ENCODE results near the gene KDM1B.
"Not testable (repeated sequence)": the region's sequence is repeated elsewhere in the genome, so short reads cannot be mapped to it uniquely, and the experiment has no call there.

The KDM1B gene

DNA sequence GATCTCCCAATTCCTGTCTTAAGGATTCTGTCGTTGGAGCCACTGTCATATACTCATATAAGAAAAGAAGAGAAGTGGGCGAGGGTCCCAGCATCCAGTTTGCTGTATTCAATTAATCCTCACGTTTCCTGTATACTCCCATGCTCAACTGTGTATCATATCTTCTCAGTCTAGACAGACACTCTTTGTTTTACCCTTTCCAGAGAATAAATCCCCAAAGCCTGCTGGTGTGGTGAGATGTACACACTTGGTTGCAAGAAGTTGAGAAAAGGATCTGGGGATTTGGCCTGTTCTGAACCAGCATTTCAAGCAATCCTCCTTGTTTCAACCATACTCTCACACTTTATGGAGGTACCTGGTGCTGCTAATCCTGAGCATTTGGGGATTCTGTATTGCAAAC lies 3.4 kb upstream of the KDM1B start:
- DNase-seq (ENCODE audit: low read depth, low spot score), result no peak

DNA sequence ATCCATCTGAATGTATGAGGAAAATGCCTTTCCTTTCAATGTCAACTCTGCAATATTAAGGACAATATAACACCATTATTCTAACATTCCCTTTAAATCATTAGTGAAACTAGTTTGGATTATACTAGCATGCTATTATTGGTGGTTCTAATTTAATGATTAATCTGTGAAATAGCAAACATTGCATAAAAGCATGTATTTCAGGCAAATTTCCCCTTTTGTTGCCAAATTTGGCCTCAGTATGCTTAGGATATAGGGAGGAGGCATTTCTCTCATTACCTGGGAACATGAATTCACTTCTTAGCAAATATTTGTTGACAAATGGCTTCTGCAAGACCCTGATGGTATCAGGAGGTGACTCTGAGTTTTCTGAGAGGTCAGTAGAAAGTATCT lies 1.9 kb upstream of the KDM1B start:
- DNase-seq (ENCODE audit: low read depth, low spot score), result no peak

DNA sequence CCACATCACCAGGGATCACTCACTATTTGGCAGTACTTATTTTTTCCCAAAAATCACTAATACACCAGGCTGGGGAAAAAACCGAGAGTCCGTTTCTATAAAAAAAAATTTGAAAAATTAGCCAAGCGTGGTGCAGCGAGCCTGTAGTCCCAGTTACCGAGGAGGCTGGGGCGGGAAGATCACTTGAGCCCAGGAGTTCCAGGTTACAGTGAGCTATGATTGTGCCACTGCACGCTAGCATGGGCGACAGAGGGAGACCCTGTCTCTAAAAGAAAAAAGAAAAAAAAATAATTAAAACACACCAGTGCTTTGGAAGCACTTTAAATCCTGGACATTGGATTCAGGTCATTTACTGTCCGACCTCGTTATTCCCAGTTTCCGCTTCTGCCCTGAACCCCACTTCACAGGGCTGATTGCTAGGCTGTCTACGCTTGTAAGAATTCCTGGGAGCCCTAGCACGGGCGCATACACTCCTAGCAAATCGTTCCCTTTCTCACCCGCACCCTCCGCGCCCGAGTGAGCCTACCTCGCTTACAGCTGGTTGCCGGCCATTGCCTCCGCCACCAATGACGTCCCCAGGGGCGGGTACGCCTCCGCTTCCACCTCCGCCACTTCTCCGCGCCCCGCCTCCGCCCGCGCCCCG lies 594 bp upstream of the KDM1B start, which contains the start of gene TPMT:
Gene TPMT (minus strand): TSS at position 571 of the 643 bp plus-strand sequence. CDS start 5,950 bp downstream, outside the sequence.
- no peak for DNase-seq (ENCODE audit: low read depth, low spot score)

DNA sequence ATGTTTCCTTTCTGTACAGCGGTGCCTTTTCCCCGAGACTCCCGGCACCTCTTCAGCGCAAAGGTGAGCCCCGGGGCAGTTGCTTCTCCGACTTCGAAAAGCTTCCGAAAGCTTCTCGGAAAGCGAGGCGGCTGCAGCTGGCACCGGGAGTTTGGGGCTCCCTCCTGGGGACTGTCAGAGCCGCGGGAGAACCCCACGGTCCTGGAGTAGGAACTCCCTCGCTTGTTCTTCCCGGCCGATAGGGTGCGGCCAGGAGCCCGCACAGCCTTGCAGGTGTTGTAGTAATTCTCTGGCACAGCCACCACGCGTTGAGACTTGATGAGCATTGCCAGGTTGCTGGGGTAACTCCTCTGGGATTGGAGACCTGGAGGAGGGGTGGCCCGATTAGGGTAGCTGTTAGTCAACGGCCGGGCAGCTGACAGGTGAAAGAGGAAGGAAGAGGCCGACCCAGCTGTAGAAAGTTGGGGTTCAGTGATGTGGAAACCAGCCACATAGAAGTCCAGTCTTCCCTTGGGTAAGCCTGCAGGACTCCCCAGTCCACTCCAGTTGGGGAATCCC lies 721 bp downstream of the KDM1B start:
- DNase-seq (ENCODE audit: low read depth, low spot score), result no peak

DNA sequence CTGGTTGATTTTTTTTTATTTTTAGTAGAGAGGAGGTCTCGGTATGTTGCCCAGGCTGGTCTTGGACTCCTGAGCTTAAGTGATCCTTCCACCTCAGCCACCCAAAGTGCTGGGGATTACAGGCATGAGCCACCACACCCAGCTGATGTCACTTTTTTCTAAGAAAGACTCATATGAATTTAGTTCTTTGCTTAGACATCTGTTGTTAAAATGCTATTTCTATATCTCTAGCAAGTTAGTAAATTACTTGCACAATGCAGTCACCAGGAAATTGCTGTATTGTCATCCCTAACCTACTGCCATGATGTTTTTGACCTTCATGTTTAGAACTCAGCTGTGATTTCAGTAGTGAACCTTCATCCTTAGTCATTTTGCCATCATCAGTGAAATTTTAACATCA lies 5.7 kb downstream of the KDM1B start:
- no peak for DNase-seq (ENCODE audit: low read depth, low spot score)

DNA sequence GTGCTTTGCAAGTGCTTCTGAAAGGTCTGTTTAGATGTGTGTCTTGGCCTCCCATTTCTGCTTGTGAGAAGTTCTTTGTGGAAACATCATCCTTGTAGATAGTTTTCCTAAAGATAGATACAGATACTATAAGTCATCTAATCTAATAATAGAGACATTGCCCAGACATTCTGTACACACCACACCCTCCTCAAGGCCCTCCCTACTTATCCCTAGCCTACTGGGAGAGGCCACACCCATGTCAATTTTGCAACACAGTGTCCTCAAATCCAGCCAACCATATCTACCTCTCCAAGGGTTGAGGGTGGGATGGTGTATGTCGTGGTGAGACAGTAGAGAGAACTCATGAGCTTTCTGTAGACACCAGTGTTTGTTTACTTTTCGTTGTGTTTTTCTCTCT lies 6.2 kb downstream of the KDM1B start:
- DNase-seq (ENCODE audit: low read depth, low spot score), result no peak

DNA sequence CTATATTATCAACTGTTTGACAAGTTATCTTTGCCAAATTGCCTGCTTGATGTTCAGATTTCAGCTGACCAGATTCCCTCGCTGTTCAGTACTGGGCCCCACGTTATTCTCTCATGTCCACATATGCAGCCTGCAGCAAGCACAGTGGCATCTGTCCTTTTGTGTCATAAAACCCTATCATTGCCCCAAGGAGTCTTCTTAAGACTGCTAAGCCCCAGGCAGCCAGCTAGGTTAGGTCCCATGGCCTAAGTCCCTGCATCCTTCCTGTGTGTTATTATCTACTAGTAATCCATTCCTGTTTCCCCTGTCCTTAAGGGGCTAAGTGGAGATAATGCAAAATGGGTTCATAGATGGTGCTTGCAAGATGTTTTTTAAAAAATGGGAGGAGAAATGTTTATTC lies 7.2 kb downstream of the KDM1B start:
- no peak for DNase-seq (ENCODE audit: low read depth, low spot score)

DNA sequence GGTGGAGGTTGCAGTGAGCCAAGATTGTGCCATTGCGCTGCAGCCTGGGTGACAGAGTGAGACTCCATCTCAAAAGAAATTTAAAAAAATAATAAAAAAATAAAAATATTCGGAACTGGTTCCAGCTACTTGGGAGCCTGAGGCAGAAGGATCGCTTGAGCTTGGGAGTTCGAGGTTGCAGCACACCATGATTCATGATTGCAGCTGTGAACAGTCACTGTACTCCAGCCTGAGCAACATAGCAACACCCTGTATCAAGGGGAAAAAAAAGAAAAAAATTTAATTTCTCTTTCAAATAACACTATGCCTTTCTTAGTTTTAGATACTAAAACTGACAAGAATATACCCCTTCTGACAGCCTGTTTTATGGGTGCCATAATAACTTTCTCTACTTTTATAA lies 10.5 kb downstream of the KDM1B start:
- no peak for DNase-seq (ENCODE audit: low read depth, low spot score)

DNA sequence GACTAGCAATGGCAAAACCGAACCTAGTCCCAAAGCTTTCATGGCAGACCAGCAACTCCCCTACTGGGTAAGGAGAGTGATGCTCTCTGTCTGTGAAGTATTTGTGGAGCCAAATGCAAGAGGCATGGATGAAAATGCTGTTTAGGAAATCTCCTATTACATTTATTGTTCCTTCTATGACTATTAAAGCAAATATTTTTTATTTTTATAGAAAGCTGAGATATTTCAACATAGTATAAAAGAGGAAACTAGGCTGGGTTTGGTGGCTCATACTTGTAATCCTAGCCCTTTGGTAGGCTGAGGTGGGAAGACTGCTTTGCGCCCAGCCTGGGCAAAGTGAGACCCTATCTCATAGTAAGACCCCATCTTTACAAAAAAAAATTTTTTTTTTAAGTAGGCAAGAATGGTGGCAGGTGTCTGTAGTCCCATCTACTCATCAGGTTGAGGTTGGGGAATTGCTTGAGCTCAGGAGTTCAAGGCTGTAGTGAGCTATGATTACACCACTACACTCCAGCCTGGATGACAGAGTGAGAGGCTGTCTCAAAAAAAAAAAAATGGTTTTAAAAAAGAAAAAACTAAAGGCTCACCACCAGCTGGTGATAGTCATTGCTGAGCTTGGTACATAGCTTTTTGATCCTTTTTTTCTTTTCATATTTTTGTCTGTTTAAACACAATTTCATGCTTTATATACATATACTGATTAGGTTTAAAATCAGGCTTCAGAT lies 11.3 kb downstream of the KDM1B start:
- DNase-seq (ENCODE audit: low read depth, low spot score), result no peak

DNA sequence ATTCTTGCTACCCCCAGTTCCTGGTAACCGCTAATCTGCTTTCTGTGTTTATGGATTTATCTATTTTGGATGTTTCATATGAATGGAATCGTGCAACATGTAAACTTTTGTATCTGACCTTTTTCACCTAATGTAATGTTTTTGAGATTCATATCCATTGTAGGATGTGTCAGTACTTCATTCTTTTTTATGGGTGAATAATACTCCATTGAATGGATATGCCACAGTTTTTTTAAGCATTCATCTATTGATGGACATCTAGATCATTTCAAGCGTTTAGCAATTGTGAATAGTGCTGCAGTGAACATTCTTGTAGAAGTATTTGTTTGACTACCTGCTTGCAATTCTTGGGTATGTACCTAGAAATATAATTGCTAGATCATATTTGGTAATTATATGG lies 13.0 kb downstream of the KDM1B start:
- DNase-seq (ENCODE audit: low read depth, low spot score), result no peak

DNA sequence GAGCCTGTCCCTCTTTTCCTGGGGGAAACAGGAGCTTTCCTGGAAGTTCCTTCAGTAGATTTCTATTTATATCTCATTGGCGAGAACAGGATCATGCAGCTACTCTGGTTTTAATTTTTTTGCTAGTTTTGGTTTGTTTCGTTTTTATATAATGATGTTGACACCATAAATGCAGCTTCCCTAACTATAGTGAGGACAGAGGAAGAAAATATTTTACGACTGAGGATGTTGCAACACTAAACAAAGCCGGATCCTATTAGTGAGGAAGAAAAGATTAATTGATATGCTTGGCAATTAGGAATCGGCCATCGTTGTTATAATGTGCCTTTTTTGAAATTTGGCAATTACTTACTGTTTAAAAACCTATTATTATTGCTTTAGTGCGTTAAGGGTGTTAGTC lies 16.6 kb downstream of the KDM1B start:
- no peak for DNase-seq (ENCODE audit: low read depth, low spot score)

DNA sequence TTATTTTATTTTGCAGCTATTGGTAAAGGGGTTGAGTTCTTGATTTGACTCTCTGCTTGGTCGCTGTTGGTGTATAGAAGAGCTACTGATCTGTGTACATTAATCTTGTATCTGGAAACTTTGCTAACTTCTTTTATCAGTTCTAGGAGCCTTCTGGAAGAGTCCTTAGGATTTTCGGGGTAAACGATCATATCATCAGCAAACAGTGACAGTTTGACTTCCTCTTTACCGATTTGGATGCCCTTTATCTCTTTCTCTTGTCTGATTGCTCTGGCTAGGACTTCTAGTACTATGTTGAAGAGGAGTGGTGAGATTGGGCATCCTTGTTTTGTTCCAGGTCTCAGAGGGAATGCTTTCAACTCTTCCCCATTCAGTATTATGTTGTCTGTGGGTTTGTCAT lies 21.0 kb downstream of the KDM1B start:
- DNase-seq (ENCODE audit: low read depth, low spot score), result not testable (repeated sequence)

DNA sequence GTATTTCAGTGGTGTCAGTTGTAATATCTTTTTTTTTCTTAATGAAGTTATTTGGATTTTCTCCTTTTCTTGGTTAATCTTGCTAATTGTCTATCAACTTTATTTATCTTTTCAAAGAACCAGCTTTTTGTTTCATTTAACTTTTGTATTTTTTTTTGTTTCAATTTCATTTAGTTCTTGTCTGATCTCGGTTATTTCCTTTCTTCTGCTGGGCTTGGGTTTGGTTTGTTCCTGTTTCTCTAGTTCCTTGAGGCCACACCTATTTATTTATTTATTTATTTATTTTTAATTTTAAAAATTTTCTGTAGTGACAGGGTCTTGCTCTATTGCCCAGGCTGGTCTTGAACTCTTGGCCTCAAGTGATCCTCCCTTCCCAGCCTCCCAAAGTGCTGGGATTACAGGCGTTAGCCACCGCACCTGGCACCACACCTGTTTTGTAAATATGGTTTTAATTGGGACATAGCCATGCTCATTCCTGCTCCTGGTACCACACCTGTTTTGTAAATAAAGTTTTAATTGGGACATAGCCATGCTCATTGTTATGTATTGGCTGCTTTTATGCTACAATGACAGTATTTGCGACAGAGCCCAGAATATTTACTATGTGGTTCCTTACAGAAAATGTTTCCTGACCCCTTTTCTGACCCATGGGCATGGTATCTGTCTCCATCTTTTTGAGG lies 22.2 kb downstream of the KDM1B start:
- DNase-seq (ENCODE audit: low read depth, low spot score), result no peak

DNA sequence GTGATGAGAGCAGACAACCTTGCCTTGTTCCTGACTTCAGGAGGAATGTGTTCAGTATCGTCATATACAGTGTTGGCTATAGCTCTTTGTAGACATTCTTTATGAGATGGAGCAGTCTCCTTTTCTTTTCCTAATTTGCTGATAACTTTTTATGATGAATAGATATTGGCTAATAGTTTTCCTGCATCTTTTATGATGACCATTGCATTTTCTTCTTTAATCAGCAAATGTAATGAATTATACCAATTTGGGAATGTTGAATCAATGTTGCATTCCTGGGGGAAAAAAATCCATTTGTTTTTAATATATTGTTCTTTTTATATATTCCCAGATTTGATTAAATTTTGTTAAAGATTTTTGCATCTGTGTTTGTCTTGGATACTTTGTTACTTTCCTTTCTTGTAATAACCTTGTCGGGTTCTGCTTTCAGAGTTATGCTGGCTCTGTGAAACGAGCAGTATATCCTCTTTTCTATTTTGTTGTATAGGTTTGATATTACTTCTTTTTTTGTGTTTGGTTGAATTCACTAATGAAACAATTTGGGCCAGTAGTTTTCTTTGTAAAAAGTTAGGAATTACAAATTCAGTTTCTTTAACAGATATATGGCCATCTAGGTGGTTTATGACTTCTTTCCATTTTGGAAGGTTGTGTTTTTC lies 23.9 kb downstream of the KDM1B start:
- DNase-seq (ENCODE audit: low read depth, low spot score), result no peak

DNA sequence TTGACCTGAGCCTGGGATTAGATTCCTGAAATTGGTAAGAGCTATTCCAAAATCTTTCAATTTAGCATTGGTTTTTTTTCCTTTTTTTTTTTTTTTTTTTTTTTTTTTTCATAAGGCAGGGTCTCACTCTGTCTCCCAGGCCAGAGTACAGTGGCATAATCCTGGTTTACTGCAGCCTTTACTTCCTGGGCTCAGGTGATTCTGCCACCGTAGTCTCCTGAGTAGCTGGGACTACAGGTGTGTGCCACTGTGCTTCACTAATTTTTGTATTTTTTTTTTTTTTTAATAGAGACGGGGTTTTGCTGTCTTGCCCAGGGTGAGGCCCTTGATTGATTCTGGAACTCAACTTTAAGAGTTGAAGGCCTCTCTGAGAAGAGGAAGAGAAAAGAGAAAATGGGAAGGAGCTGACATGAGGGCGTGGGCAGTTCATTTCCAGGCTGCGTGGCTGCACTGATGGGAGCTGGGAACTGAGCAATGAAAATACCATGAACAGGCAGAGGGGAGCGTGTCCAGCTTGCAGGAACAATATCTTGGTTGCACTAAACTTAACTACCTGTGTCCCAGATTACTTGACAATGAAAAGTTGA lies 24.6 kb downstream of the KDM1B start:
- no peak for DNase-seq (ENCODE audit: low read depth, low spot score)

DNA sequence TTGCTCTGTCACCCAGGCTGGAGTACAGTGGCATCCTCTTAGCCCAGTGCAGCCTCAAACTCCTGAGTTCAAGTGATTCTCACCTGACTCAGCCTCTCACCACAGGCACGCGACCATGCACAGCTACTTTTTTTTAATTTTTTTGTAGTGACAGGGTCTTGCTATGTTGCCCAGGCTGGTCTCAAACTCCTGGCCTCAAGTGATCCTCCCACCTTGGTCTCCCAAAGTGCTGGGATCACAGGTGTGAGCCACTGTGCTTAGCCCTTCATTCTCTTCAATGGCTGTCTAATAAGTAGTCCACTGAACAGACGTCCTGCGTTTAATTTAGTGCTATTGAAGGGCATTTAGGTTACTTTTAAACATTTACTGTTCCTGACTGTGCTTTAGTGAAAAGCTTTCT lies 27.3 kb downstream of the KDM1B start:
- DNase-seq (ENCODE audit: low read depth, low spot score), result no peak

DNA sequence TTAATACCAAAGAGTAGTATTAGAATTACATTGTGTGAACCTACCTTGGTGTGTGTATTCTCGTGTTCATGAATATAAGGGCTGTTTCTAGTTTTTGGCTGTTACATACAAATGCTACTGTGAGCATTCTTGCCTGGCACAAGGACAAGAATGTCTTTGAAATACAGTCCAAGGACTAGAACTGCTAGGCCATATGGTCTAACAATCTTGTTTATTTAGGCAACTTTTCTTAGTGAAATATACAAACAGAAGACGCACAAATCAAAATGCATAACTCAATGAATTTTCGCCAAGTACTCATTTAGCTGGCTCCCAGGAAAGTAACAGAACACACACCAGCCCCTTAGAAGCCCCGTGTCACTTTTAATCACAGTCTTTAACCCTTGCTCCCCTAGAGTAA lies 28.5 kb downstream of the KDM1B start:
- no peak for DNase-seq (ENCODE audit: low read depth, low spot score)

DNA sequence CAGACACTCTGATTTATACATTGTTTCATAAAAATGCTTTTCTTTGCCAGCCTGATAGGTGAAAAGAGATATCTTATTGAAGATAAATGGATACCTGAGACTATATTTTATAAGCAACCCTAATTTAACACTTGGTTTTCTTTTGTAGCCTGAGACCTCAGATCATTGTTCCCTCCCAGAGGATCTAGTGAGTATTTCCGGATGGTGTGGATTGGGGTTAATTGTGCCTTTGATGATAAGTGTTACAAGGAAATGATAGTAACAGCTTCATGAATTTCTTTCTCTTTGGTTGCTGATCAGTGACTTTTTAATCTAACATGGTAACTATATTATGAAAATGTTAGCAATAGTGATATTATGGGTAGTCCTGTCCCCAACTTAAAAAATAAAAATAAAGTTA lies 30.4 kb downstream of the KDM1B start:
- no peak for DNase-seq (ENCODE audit: low read depth, low spot score)

DNA sequence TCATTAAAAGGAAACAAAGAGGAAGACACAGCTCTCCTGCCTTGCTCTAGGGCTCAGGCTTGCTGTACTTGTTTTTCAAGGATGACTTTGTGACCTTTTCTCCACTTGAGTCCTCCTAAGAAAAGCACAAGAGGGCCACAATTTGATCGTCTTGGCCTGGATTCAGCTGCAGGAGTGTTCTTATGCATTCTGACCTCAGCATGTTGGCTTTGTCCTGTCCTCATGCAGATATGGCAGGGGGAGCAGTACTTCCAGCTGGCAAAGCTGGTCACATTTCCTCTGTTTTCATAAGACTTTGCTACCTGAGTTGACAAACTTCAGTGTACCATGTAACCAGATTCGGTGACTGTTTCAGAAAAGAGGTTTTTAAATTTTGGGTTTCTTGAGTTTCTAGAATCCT lies 30.8 kb downstream of the KDM1B start:
- peak; percentile 78 for DNase-seq (ENCODE audit: low read depth, low spot score)

DNA sequence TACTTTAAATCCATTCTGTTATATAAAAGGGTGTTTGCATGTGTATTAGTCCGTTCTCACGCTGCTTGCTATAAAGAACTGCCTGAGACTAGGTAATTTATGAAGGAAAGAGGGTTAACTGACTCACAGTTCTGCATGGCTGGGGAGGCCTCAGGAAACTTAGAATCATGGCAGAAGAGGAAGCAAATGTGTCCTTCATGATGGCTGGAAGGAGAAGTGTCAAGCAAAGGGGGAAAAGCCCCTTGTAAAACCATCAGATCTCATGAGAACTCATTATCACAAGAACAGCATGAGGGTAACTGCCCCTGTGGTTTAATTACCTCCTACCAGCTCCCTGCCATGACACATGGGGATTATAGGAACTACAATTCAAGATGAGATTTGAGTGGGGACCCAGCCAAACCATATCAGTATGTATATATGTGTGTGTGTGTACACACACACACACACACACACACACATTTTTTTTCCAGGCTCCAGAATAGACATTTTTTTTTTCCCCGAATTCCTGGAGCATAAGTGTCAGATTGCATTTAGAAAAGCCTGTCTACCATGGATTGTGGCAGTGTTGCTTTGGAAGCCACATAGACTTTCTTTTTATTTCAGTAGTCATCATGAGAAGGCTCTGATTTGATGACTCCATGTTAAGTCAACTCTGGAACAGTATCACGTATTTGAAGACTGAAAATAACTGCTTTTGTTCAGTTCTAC lies 31.5 kb downstream of the KDM1B start:
- DNase-seq (ENCODE audit: low read depth, low spot score), result no peak

DNA sequence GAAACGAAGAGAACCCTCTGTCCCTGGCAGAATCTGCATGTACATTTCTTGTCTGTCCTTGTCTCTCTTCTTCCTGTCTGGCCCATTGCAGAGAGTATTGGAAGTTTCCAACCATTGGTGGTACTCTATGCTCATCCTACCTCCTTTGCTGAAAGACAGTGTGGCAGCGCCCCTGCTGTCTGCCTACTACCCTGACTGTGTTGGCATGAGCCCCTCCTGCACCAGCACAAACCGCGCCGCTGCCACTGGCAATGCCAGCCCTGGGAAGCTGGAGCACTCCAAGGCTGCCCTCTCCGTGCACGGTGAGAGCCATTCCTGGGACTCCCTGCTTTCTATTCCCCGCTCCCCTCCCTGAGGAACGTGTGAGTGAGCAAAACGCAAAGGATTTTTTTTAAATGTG lies 32.5 kb downstream of the KDM1B start:
- DNase-seq (ENCODE audit: low read depth, low spot score), result no peak

All from smooth muscle cell of the brain vasculature (primary cell).